GM12878 (cell line): ENCODE measurements around the gene CYB5R3. TPM values are rescaled to one million over a fixed set of nuclear protein-coding genes. Genes with fewer than 3 reads are reported as not detected.

ENCODE experiments used
- ATAC-seq: fragments of 200-7000 bp; cut with Tn5 transposase; 3 replicates; pipeline ENCODE4 v1.9.1; 2020; ENCODE audit warnings: mild to moderate bottlenecking, moderate library complexity
- BruUV-seq: library from RNA; stranded (reverse); fragments of 400-500 nt; replicated peaks from 2 replicates; lab custom pipeline; 2021; lab: Mats Ljungman, UMichigan
- CTCF ChIA-PET: fragments of 300-600 bp; sonication (Branson Sonifier 250); formaldehyde crosslinking; extraction: SDS; loops from one replicate; lab custom pipeline; 2021; ENCODE audit warnings: inconsistent platforms; lab: Yijun Ruan, JAX
- POLR2A ChIA-PET: fragments of 350-600 bp; formaldehyde crosslinking; extraction: SDS; loops from one replicate; lab custom pipeline; 2021; ENCODE audit warnings: inconsistent platforms; lab: Charles Lee
- RAD21 ChIA-PET: fragments of 300-600 bp; sonication (Branson Sonifier 250); formaldehyde crosslinking; loops from one replicate; lab custom pipeline; 2023; ENCODE audit warnings: antibody characterized with exemption; ENCODE audit not compliant: unreplicated experiment; lab: Charles Lee
- SMC1A ChIA-PET: fragments of 300-600 bp; sonication (Branson Sonifier 250); formaldehyde crosslinking; loops from one replicate; lab custom pipeline; 2023; ENCODE audit not compliant: unreplicated experiment, uncharacterized antibody; lab: Charles Lee
- DNase-seq: peaks from one replicate; pipeline ENCODE4 v3.0.0-alpha.2; 2011; ENCODE audit warnings: low read depth, low spot score
- FAIRE-seq: peaks from 3 replicates; lab custom pipeline; 2011; peaks lifted over from hg19 to GRCh38; lab: Jason Lieb, UNC
- H2AFZ ChIP-seq: 2 replicates; pipeline ENCODE4 v1.6.0; 2011; ENCODE audit warnings: low read depth, low read length, control low read depth; ENCODE audit not compliant: control insufficient read depth
- H3K27ac ChIP-seq: 2 replicates; pipeline ENCODE4 v1.5.1; 2011; ENCODE audit warnings: control low read depth; ENCODE audit not compliant: control insufficient read depth, insufficient read depth
- H3K27me3 ChIP-seq, 2 experiments: replicated peaks in 1 of 2; 2 replicates each; pipeline versions ENCODE4 v1.6.0 to v1.6.1; 2011; ENCODE audit warnings: low read length in 1 of 2; ENCODE audit not compliant: control insufficient read depth in 2 of 2, insufficient read depth in 2 of 2
- H3K36me3 ChIP-seq, 2 experiments: 2 replicates each; pipeline ENCODE4 v1.5.1; 2011; ENCODE audit warnings: low read length in 1 of 2; ENCODE audit not compliant: control insufficient read depth in 2 of 2, insufficient read depth in 2 of 2
- H3K4me1 ChIP-seq: 2 replicates; pipeline ENCODE4 v1.6.1; 2011; ENCODE audit warnings: mild to moderate bottlenecking, low read length, moderate library complexity, mixed read lengths; ENCODE audit not compliant: control insufficient read depth, insufficient read depth
- H3K4me2 ChIP-seq: 2 replicates; pipeline ENCODE4 v1.6.0; 2011; ENCODE audit warnings: control low read depth; ENCODE audit not compliant: control insufficient read depth, insufficient read depth
- H3K4me3 ChIP-seq: fragments of 200-600 bp; sonication (generic); 2 replicates; pipeline ENCODE4 v1.5.1; 2016
- H3K79me2 ChIP-seq: 2 replicates; pipeline ENCODE4 v1.6.0; 2011; ENCODE audit warnings: low read length; ENCODE audit not compliant: control insufficient read depth, insufficient read depth
- H3K9ac ChIP-seq: 2 replicates; pipeline ENCODE4 v1.8.0; 2011; ENCODE audit warnings: low read length, control low read depth, mixed read lengths; ENCODE audit not compliant: control insufficient read depth, insufficient read depth
- H3K9me3 ChIP-seq: replicated peaks from 3 replicates; pipeline ENCODE4 v1.5.1; 2011; ENCODE audit warnings: mild to moderate bottlenecking, low read length; ENCODE audit not compliant: control insufficient read depth, insufficient read depth
- H4K20me1 ChIP-seq: 2 replicates; pipeline ENCODE4 v1.6.0; 2011; ENCODE audit not compliant: control insufficient read depth, insufficient read depth
- CBX3 ChIP-seq: fragments of 200-600 bp; sonication (generic); IDR thresholded peaks from 2 replicates; pipeline ENCODE4 v1.6.1; 2016; ENCODE audit warnings: low read depth, borderline replicate concordance
- E2F8 ChIP-seq: fragments of 450-650 bp; IDR thresholded peaks from 2 replicates; pipeline ENCODE4 v1.6.1; 2018; ENCODE audit warnings: mild to moderate bottlenecking, low read depth, moderate library complexity; ENCODE audit not compliant: partially characterized antibody
- HCFC1 ChIP-seq: fragments of 150-350 bp; IDR thresholded peaks from 2 replicates; pipeline ENCODE4 v1.6.1; 2014; ENCODE audit warnings: low read length
- POLR2A ChIP-seq: IDR thresholded peaks from 2 replicates; pipeline ENCODE4 v1.6.1; 2011; ENCODE audit warnings: low read depth, mild to moderate bottlenecking, low read length
- RAD51 ChIP-seq: fragments of 450-650 bp; IDR thresholded peaks from 2 replicates; pipeline ENCODE4 v1.6.1; 2016; ENCODE audit warnings: moderate library complexity, mild to moderate bottlenecking, inconsistent platforms
- SMAD5 ChIP-seq: IDR thresholded peaks from 2 replicates; pipeline ENCODE4 v1.6.1; 2016; ENCODE audit warnings: antibody characterized with exemption, low read depth
- SREBF2 ChIP-seq: IDR thresholded peaks from 2 replicates; pipeline ENCODE4 v1.6.1; 2012; ENCODE audit warnings: mild to moderate bottlenecking, low read length
- ZNF24 ChIP-seq: fragments of 450-650 bp; IDR thresholded peaks from 2 replicates; pipeline ENCODE4 v1.6.1; 2017; ENCODE audit warnings: antibody characterized with exemption, mild to moderate bottlenecking
- WGBS: methylation state at CpG from one replicate; pipeline ENCODE4 v1.1.6; 2016; ENCODE audit warnings: low lambda C conversion rate; ENCODE audit not compliant: insufficient replicate concordance, insufficient coverage; ENCODE audit errors: missing lambda C conversion rate; 5-methylcytosine and 5-hydroxymethylcytosine counted together
- in situ Hi-C: fragments of 300-500 bp; cut with MboI; formaldehyde crosslinking; loops from 9 replicates; pipeline ENCODE4 v1.14.3; 2018; ENCODE audit warnings: mixed read lengths
- intact Hi-C: fragments of 100-400 bp; cut with micrococcal nuclease; formaldehyde crosslinking; loops from one replicate; pipeline ENCODE4 v1.14.2; 2022; ENCODE audit not compliant: unreplicated experiment
- polyA plus RNA-seq, 11 experiments: library from polyadenylated mRNA; depleted of rRNA in 4 of 11; unstranded in 6 of 11; stranded (reverse) in 5 of 11; fragments of >200 nt; fragmentation: Nextera tagmentation in 4 of 11; fragmentation: Illumina TruSeq in 1 of 11; extraction: Ambion mirVana in 4 of 11; extraction: Trizol in 1 of 11; gene quantifications; 1 replicate in 1 of 11; 2 replicates in 10 of 11; pipeline versions ENCODE4 v1.2.1 to v1.2.3, GENCODE V29; 2011 to 2016; ENCODE audit warnings: inconsistent platforms in 2 of 11, missing spikeins in 2 of 11, low read depth in 1 of 11
- total RNA-seq, 4 experiments: library from RNA; depleted of rRNA in 3 of 4; stranded (reverse); fragments of >200 nt in 3 of 4; fragmentation: Illumina TruSeq in 1 of 4; extraction: Trizol in 1 of 4; gene quantifications; 2 replicates each; pipeline versions ENCODE4 v1.2.1 to v1.2.3, GENCODE V29; 2013 to 2021

Gene CYB5R3
- total and polyA plus RNA-seq, 10 of the 15 experiments (the other 5 are each of a cell fraction or from before 2014, with no cell fraction given): 2.0 to 119 (median 67.8) TPM

DNA sequence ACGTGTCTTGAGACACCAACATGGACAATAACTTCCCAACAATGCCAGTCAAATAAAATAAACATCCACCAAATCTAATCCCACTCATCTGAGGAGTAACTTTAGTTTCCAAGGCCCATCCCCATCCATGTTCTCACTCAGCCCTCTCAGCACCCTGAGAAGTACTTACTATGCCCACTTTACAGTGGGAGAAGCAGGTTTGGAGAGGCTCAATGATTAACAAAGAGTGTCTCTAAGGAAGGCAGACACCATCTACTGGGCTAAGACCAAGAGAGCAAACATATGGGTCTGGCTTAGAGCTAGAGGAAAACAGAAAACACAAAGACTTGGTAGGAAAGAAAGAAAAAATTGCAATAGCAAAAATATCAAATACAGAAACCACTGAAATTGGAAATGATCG, 45.8 kb downstream of the CYB5R3 start:
- TF ChIP-seq SMAD5 (no peak), ZNF24 (no peak), RAD51 (no peak), POLR2A (no peak), E2F8 (no peak), CBX3 (no peak), SREBF2 (no peak), HCFC1 (no peak)
- TF ChIP-seq, all 136 proteins: peak for 0
- POLR2A ChIA-PET: no interaction called here
- intact Hi-C loops: no loop called here

More for the DNA sequence above, 45.8 kb downstream of the CYB5R3 start:
- BruUV-seq: no TSS peak
- 98% methylated on average over 2 of the region's 2 CpGs for WGBS
- no peaks in the 10 kb centered on the region for H3K27me3 ChIP-seq
- in situ Hi-C loops: no loop called here
- no peaks in the 10 kb centered on the region for H3K9me3 ChIP-seq
- no peak overlapping the region for H3K4me2 ChIP-seq
- SMC1A ChIA-PET: no interaction called here
- RAD21 ChIA-PET: no interaction called here
- CTCF ChIA-PET: no interaction called here
- no peak overlapping the region for H3K9ac ChIP-seq
- H3K4me1 ChIP-seq: no peaks in the 10 kb centered on the region
- 0 out of 2 replicates have a peak, but pooled peaks cover 7% of the 10 kb centered on the region for H4K20me1 ChIP-seq
- no peak overlapping the region for H2AFZ ChIP-seq
- FAIRE-seq (no peak), DNase-seq (no peak), ATAC-seq (no peak)
- H3K4me3 ChIP-seq: no peak overlapping the region
- peaks cover 25% of the 10 kb centered on the region for H3K79me2 ChIP-seq
- H3K36me3 ChIP-seq: peaks cover 26 to 34% of the 10 kb centered on the region in 2 experiments
- H3K27ac ChIP-seq: no peak overlapping the region
